Parathyroid adenoma (tissue), 2 donors: Measurements from ENCODE around the gene NBAS.

Experiments used
- H2AFZ ChIP-seq: fragments of 300-600 bp; sonication (generic); one replicate; pipeline ENCODE4 v1.7.0; 2017; ENCODE audit warnings: antibody characterized with exemption, mild to moderate bottlenecking
- H3K27ac ChIP-seq: fragments of 300-600 bp; sonication (generic); one replicate; pipeline ENCODE4 v1.7.0; 2017
- H3K27me3 ChIP-seq: fragments of 300-600 bp; sonication (generic); one replicate; pipeline ENCODE4 v1.7.0; 2017; ENCODE audit warnings: low read length; ENCODE audit not compliant: control insufficient read depth, insufficient read depth
- H3K36me3 ChIP-seq: fragments of 300-600 bp; sonication (generic); one replicate; pipeline ENCODE4 v1.7.0; 2017; ENCODE audit warnings: low read length; ENCODE audit not compliant: control insufficient read depth, insufficient read depth
- H3K4me1 ChIP-seq: fragments of 300-600 bp; sonication (generic); one replicate; pipeline ENCODE4 v1.7.0; 2017; ENCODE audit warnings: control low read depth
- H3K4me2 ChIP-seq: fragments of 300-600 bp; sonication (generic); one replicate; pipeline ENCODE4 v1.7.0; 2017; ENCODE audit warnings: low read length
- H3K4me3 ChIP-seq: fragments of 300-600 bp; sonication (generic); one replicate; pipeline ENCODE4 v1.7.0; 2017; ENCODE audit warnings: low read depth, low read length
- H3K79me2 ChIP-seq: fragments of 300-600 bp; sonication (generic); one replicate; pipeline ENCODE4 v1.7.0; 2017; ENCODE audit warnings: control low read depth
- H3K9ac ChIP-seq: fragments of 300-600 bp; sonication (generic); one replicate; pipeline ENCODE4 v1.7.0; 2017; ENCODE audit warnings: mild to moderate bottlenecking
- H3K9me3 ChIP-seq: fragments of 300-600 bp; sonication (generic); one replicate; pipeline ENCODE4 v1.7.0; 2017; ENCODE audit warnings: low read length; ENCODE audit not compliant: control insufficient read depth
- CTCF ChIP-seq: fragments of 300-600 bp; sonication (generic); IDR thresholded peaks from one replicate; pipeline ENCODE4 v1.7.0; 2017; ENCODE audit warnings: antibody characterized with exemption, mild to moderate bottlenecking
- donor health status: primary hyperparathyroidism.

NBAS gene

GRCh38 chr2:15246870-15247269 is 314.3 kb downstream of the NBAS start:
- Histone ChIP-seq H3K4me3 (no peak overlapping the region), H3K4me1 (no peaks in the 10 kb centered on the region)

GRCh38 chr2:15243762-15244161 is 317.4 kb downstream of the NBAS start:
- Histone ChIP-seq H3K4me2 (no peak overlapping the region), H3K79me2 (no peaks in the 10 kb centered on the region), H3K4me1 (no peaks in the 10 kb centered on the region), H3K4me3 (no peak overlapping the region), H2AFZ (no peak overlapping the region), H3K27me3 (no peaks in the 10 kb centered on the region), H3K36me3 (no peaks in the 10 kb centered on the region), H3K27ac (no peak overlapping the region), H3K9ac (no peak overlapping the region), H3K9me3 (no peaks in the 10 kb centered on the region)
- no peak for TF ChIP-seq CTCF

More at GRCh38 chr2:15246870-15247269, 314.3 kb downstream of the NBAS start:
- Histone ChIP-seq H3K79me2 (peaks cover 3% of the 10 kb centered on the region), H3K27me3 (no peaks in the 10 kb centered on the region), H3K9me3 (no peaks in the 10 kb centered on the region), H3K4me2 (no peak overlapping the region), H3K9ac (no peak overlapping the region), H3K27ac (no peak overlapping the region), H2AFZ (no peak overlapping the region), H3K36me3 (no peaks in the 10 kb centered on the region)
- no peak for TF ChIP-seq CTCF

- H3K4me3 ChIP-seq: no peak overlapping the region
- no peaks in the 10 kb centered on the region for H3K27me3 ChIP-seq
- H3K79me2 ChIP-seq: no peaks in the 10 kb centered on the region
- no peak overlapping the region for H2AFZ ChIP-seq
- H3K4me1 ChIP-seq: no peaks in the 10 kb centered on the region
- H3K27ac ChIP-seq: no peak overlapping the region
- no peaks in the 10 kb centered on the region for H3K36me3 ChIP-seq
- no peak for TF ChIP-seq CTCF
- H3K9me3 ChIP-seq: no peaks in the 10 kb centered on the region
- no peak overlapping the region for H3K4me2 ChIP-seq
- no peak overlapping the region for H3K9ac ChIP-seq
These were observed 318.1 kb downstream of the NBAS start for GRCh38 chr2:15242936-15243461.

- Histone ChIP-seq H3K36me3 (no peaks in the 10 kb centered on the region), H3K4me3 (no peak overlapping the region), H3K4me2 (no peak overlapping the region), H3K27ac (no peak overlapping the region), H3K27me3 (no peaks in the 10 kb centered on the region), H3K9ac (no peak overlapping the region), H2AFZ (no peak overlapping the region), H3K79me2 (no peaks in the 10 kb centered on the region), H3K9me3 (no peaks in the 10 kb centered on the region), H3K4me1 (no peaks in the 10 kb centered on the region)
- no peak for TF ChIP-seq CTCF
These were observed 319.2 kb downstream of the NBAS start for GRCh38 chr2:15241929-15242328.

GRCh38 chr2:15241201-15241600 is 319.9 kb downstream of the NBAS start:
- no peak for TF ChIP-seq CTCF
- Histone ChIP-seq H3K9ac (no peak overlapping the region), H3K4me3 (no peak overlapping the region), H2AFZ (no peak overlapping the region), H3K4me2 (no peak overlapping the region), H3K27ac (no peak overlapping the region), H3K4me1 (no peaks in the 10 kb centered on the region), H3K79me2 (no peaks in the 10 kb centered on the region), H3K36me3 (no peaks in the 10 kb centered on the region), H3K9me3 (no peaks in the 10 kb centered on the region), H3K27me3 (no peaks in the 10 kb centered on the region)
